Articular chondrocyte of knee joint (primary cell): ENCODE results near the gene C1QB. TPM values are rescaled to one million over a fixed set of nuclear protein-coding genes. Genes with fewer than 3 reads are reported as not detected.

Source experiments
- small RNA-seq: library from RNA; depleted of rRNA; stranded (forward); fragments of <200 nt; gene quantifications from one replicate; pipeline ENCODE3, GENCODE V24; 2012
- total RNA-seq: library from RNA; depleted of rRNA; stranded (reverse); fragments of >200 nt; gene quantifications from 2 replicates; pipeline ENCODE4 v1.2.3, GENCODE V29; 2012

The C1QB gene, protein sequence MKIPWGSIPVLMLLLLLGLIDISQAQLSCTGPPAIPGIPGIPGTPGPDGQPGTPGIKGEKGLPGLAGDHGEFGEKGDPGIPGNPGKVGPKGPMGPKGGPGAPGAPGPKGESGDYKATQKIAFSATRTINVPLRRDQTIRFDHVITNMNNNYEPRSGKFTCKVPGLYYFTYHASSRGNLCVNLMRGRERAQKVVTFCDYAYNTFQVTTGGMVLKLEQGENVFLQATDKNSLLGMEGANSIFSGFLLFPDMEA
- not detected in 2 replicates for total RNA-seq

DNA sequence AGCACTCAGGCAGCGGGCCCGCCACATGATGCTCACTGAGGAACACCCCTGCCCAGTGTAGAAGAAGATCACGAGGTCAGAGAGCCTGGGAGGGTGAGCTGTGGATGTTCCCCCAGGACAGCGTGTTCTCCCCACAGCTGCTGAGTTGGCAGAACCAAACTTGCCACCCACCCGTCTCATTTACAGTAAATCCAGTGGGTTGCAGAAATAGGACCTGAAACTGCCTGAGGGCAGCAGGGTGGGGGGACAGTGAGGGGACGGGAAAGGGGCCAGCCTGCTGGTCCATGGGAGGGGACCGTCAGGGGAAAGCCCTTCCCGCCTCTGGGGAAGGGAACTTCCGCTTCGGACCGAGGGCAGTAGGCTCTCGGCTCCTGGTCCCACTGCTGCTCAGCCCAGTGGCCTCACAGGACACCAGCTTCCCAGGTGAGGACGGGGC, at the start of gene C1QB:
C1QB (plus strand) TSS at position 356 of the 436 bp plus-strand sequence. CDS start 6,227 bp downstream, outside the sequence.

DNA sequence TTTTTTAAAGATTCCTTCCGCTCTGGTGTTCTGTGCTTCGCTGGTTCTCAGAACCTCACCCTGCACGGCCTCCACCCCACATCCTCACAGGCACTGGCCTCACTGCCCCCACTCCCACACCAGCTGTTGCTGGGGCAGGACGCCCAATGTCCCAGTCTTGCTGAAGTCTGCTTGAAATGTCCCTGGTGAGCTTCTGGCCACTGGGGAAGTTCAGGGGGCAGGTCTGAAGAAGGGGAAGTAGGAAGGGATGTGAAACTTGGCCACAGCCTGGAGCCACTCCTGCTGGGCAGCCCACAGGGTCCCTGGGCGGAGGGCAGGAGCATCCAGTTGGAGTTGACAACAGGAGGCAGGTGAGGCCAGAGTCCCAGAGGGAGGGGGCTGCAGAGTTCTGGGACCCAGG, 16.7 kb upstream of the C1QB start, which contains the start of gene C1QA:
C1QA (plus strand) TSS at position 276 of the 400 bp plus-strand sequence. CDS start 989 bp downstream, outside the sequence.

DNA sequence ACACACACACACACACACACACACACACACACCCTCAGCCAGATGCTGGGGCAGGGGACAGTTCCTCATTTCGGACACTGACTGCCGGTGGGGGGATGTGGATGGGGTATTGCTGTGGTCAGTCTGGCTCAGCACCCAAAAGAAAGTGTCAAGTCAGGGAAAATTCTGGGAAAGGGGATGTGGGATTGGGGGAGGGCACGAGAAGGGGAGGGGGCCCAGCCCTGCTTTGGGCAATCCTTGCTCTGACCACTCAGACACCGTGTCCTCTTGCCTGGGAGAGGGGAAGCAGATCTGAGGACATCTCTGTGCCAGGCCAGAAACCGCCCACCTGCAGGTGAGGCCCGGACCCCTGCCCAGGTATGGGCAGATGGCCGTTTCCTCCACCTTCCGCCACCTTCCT, 9.7 kb upstream of the C1QB start, which contains the start of gene C1QC:
C1QC (plus strand) TSS at position 253 of the 400 bp plus-strand sequence. CDS start 391 bp downstream, outside the sequence.

DNA sequence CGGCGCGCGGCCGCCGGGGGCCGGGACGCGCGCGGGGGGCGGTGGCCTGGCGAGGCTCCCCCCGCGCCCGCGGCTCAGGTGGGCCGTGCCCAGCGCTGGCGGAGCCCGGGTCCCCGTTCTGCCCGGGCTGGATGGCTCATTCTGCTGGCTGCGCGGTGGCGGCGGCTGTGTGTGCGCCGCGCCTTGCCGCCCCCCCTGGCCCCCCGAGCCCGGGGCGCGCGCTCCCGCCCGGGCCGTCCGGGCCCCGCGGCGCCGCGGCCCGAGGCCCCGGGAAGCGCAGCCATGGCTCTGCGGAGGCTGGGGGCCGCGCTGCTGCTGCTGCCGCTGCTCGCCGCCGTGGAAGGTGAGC, 57.6 kb downstream of the C1QB start, which contains the start of gene EPHB2:
EPHB2 (plus strand) TSS at position 139 of the 349 bp plus-strand sequence; CDS start at position 283, 144 bp downstream.

Small RNAs within 50 kb of the gene (small RNA-seq; reads per million reads assigned to genes)
- gene MIR6127: not detected

Other genes with a start within 250 kb of the C1QB start
- gene ZBTB40, start 201.4 kb upstream of the C1QB start, total RNA-seq: 12.0 and 17.4 TPM in 2 replicates
- not detected in 2 replicates for gene EPHA8, start 89.7 kb upstream of the C1QB start, total RNA-seq
- gene C1QA, start 16.6 kb upstream of the C1QB start, total RNA-seq: not detected in 2 replicates
- gene C1QC, start 9.6 kb upstream of the C1QB start, total RNA-seq: not detected in 2 replicates
- gene EPHB2, start 57.6 kb downstream of the C1QB start, total RNA-seq: 1.3 and 4.3 TPM in 2 replicates